IMR-90 (cell line): ENCODE measurements around the gene NOS3. TPM values are rescaled to one million over a fixed set of nuclear protein-coding genes. Genes with fewer than 3 reads are reported as not detected.

ENCODE experiments used
- ATAC-seq: fragments of 200-7000 bp; cut with Tn5 transposase; 2 replicates; pipeline ENCODE4 v1.9.1; 2020; ENCODE audit warnings: low read depth, mild to moderate bottlenecking, moderate library complexity
- BruUV-seq: library from RNA; stranded (reverse); fragments of 400-500 nt; replicated peaks from 2 replicates; lab custom pipeline; 2021; lab: Mats Ljungman, UMichigan
- CTCF ChIA-PET: fragments of 300-600 bp; formaldehyde crosslinking; extraction: SDS; loops from one replicate; lab custom pipeline; 2021; ENCODE audit warnings: antibody characterized with exemption; lab: Yijun Ruan, JAX
- POLR2A ChIA-PET: fragments of 300-600 bp; sonication (Branson Sonifier 250); formaldehyde crosslinking; loops from one replicate; lab custom pipeline; 2022; ENCODE audit warnings: antibody characterized with exemption; ENCODE audit not compliant: unreplicated experiment; lab: Charles Lee
- DNase-seq: peaks from one replicate; pipeline ENCODE4 v3.0.0; 2013
- H2AFZ ChIP-seq: replicated peaks from 2 replicates; pipeline ENCODE3; 2013; ENCODE audit warnings: low read length, mild to moderate bottlenecking; ENCODE audit not compliant: poor library complexity
- H2AK5ac ChIP-seq: 2 replicates; pipeline ENCODE4 v1.6.1; 2013; ENCODE audit warnings: low read depth, low read length, inconsistent platforms
- H2AK9ac ChIP-seq: replicated peaks from 2 replicates; pipeline ENCODE3; 2013; ENCODE audit warnings: mild to moderate bottlenecking, low read depth, low read length, moderate library complexity; ENCODE audit not compliant: poor library complexity
- H2BK120ac ChIP-seq: 2 replicates; pipeline ENCODE4 v1.6.1; 2013; ENCODE audit warnings: low read depth, low read length, inconsistent platforms
- H2BK15ac ChIP-seq: 3 replicates; pipeline ENCODE4 v1.6.1; 2013; ENCODE audit warnings: low read depth, low read length, inconsistent platforms
- H2BK20ac ChIP-seq: 2 replicates; pipeline ENCODE4 v1.6.1; 2013; ENCODE audit warnings: low read depth, mild to moderate bottlenecking, inconsistent platforms, low read length, moderate library complexity
- H2BK5ac ChIP-seq: 2 replicates; pipeline ENCODE4 v1.6.1; 2013; ENCODE audit warnings: mild to moderate bottlenecking, low read depth, low read length, inconsistent platforms; ENCODE audit not compliant: poor library complexity, severe bottlenecking
- H3K14ac ChIP-seq: replicated peaks from 2 replicates; pipeline ENCODE4 v1.6.1; 2013; ENCODE audit warnings: low read depth, low read length, inconsistent platforms
- H3K18ac ChIP-seq: 2 replicates; pipeline ENCODE4 v1.6.1; 2013; ENCODE audit warnings: low read depth, low read length, control low read depth
- H3K23ac ChIP-seq: 2 replicates; pipeline ENCODE4 v1.6.1; 2013; ENCODE audit warnings: low read depth, low read length, inconsistent platforms
- H3K27ac ChIP-seq: 2 replicates; pipeline ENCODE4 v1.5.1; 2013; ENCODE audit warnings: mild to moderate bottlenecking, control low read depth, low read length; ENCODE audit not compliant: insufficient read depth
- H3K27me3 ChIP-seq: 2 replicates; pipeline ENCODE4 v1.6.1; 2013; ENCODE audit warnings: low read length; ENCODE audit not compliant: control insufficient read depth, insufficient read depth
- H3K36me3 ChIP-seq: 2 replicates; pipeline ENCODE4 v1.6.1; 2013; ENCODE audit warnings: low read length, mixed read lengths; ENCODE audit not compliant: control insufficient read depth, insufficient read depth
- H3K4ac ChIP-seq: 2 replicates; pipeline ENCODE4 v1.6.1; 2013; ENCODE audit warnings: low read depth, low read length, inconsistent platforms
- H3K4me1 ChIP-seq: 2 replicates; pipeline ENCODE4 v1.6.1; 2013; ENCODE audit warnings: low read length, mixed read lengths; ENCODE audit not compliant: control insufficient read depth, insufficient read depth
- H3K4me2 ChIP-seq: 2 replicates; pipeline ENCODE4 v1.6.1; 2013; ENCODE audit warnings: low read depth, mild to moderate bottlenecking, control low read depth, low read length, moderate library complexity
- H3K4me3 ChIP-seq: 2 replicates; pipeline ENCODE4 v1.5.1; 2013; ENCODE audit warnings: low read depth, mild to moderate bottlenecking, control low read depth, low read length, moderate library complexity; ENCODE audit not compliant: insufficient read depth
- H3K56ac ChIP-seq: 2 replicates; pipeline ENCODE4 v1.6.1; 2013; ENCODE audit warnings: low read length, inconsistent platforms; ENCODE audit not compliant: insufficient read depth; ENCODE audit errors: extremely low read depth
- H3K79me1 ChIP-seq, 2 experiments: 2 replicates each; pipeline ENCODE4 v1.6.1; 2013; ENCODE audit warnings: low read length in 2 of 2, inconsistent platforms in 1 of 2, low read depth in 1 of 2
- H3K9ac ChIP-seq: 2 replicates; pipeline ENCODE4 v1.6.1; 2013; ENCODE audit warnings: low read depth, low read length, control low read depth
- H3K9me1 ChIP-seq: 2 replicates; pipeline ENCODE4 v1.6.1; 2013; ENCODE audit warnings: low read length, inconsistent platforms; ENCODE audit not compliant: insufficient read depth
- H3K9me3 ChIP-seq: 2 replicates; pipeline ENCODE4 v1.6.1; 2013; ENCODE audit warnings: low read length; ENCODE audit not compliant: control insufficient read depth, insufficient read depth
- H4K20me1 ChIP-seq: 2 replicates; pipeline ENCODE4 v1.6.1; 2013; ENCODE audit warnings: low read length, inconsistent platforms; ENCODE audit not compliant: insufficient read depth
- H4K5ac ChIP-seq: 2 replicates; pipeline ENCODE4 v1.6.1; 2013; ENCODE audit warnings: mild to moderate bottlenecking, low read depth, low read length, control low read depth
- H4K8ac ChIP-seq, 2 experiments: 2 replicates each; pipeline ENCODE4 v1.6.1; 2013; ENCODE audit warnings: low read depth in 2 of 2, low read length in 2 of 2, control low read depth in 1 of 2, inconsistent platforms in 1 of 2
- H4K91ac ChIP-seq: 2 replicates; pipeline ENCODE4 v1.6.1; 2013; ENCODE audit warnings: low read depth, low read length, inconsistent platforms; ENCODE audit not compliant: insufficient read depth
- CHD1 ChIP-seq: IDR thresholded peaks from 2 replicates; pipeline ENCODE4 v1.6.1; 2012; ENCODE audit warnings: low read depth, low read length, improper control_type of control experiment
- FOS ChIP-seq: fragments of 150-350 bp; IDR thresholded peaks from 2 replicates; pipeline ENCODE4 v1.6.1; 2016; ENCODE audit warnings: low read depth, low read length
- MAFK ChIP-seq: IDR thresholded peaks from 2 replicates; pipeline ENCODE4 v1.6.1; 2012; ENCODE audit warnings: low read depth, low read length, improper control_type of control experiment
- MXI1 ChIP-seq: IDR thresholded peaks from 2 replicates; pipeline ENCODE4 v1.6.1; 2012; ENCODE audit warnings: low read depth, mild to moderate bottlenecking, low read length, moderate library complexity, borderline replicate concordance
- NFE2L2 ChIP-seq: fragments of 150-350 bp; IDR thresholded peaks from 2 replicates; pipeline ENCODE4 v1.6.1; 2016; ENCODE audit warnings: low read depth, mild to moderate bottlenecking, low read length
- POLR2A ChIP-seq: IDR thresholded peaks from 2 replicates; pipeline ENCODE4 v1.6.1; 2012; ENCODE audit warnings: mild to moderate bottlenecking, low read depth, low read length
- RAD21 ChIP-seq: IDR thresholded peaks from 2 replicates; pipeline ENCODE4 v1.6.1; 2012; ENCODE audit warnings: low read length, improper control_type of control experiment
- RCOR1 ChIP-seq: IDR thresholded peaks from 2 replicates; pipeline ENCODE4 v1.6.1; 2012; ENCODE audit warnings: mild to moderate bottlenecking, low read length, improper control_type of control experiment; ENCODE audit not compliant: insufficient replicate concordance
- WGBS, 2 experiments: methylation state at CpG; one replicate each; pipeline versions ENCODE4 v1.1.5 to v1.1.7; 2013; ENCODE audit warnings: missing lambda C conversion rate in 2 of 2; ENCODE audit not compliant: insufficient read length in 1 of 2; ENCODE audit errors: extremely low coverage in 2 of 2; 5-methylcytosine and 5-hydroxymethylcytosine counted together
- dilution Hi-C: fragments of 300-500 bp; cut with HindIII; formaldehyde crosslinking; loops from one replicate; pipeline ENCODE4 v1.14.3; 2018; ENCODE audit warnings: low sequenced_read_pairs; ENCODE audit not compliant: unreplicated experiment
- in situ Hi-C: fragments of 300-500 bp; cut with MboI; formaldehyde crosslinking; loops from 3 replicates; pipeline ENCODE4 v1.14.3; 2019; ENCODE audit warnings: low sequenced_read_pairs, inconsistent platforms, mixed read lengths
- intact Hi-C: fragments of 100-400 bp; cut with micrococcal nuclease; formaldehyde crosslinking; loops from 2 replicates; pipeline ENCODE4 v1.10.0; 2022
- polyA plus RNA-seq, 3 experiments: library from polyadenylated mRNA; depleted of rRNA; stranded (reverse); fragments of >200 nt; gene quantifications; 2 replicates each; pipeline ENCODE4 v1.2.3, GENCODE V29; 2012; ENCODE audit warnings: low replicate concordance in 1 of 3
- total RNA-seq: library from RNA; depleted of rRNA; stranded (reverse); fragments of >200 nt; gene quantifications from 2 replicates; pipeline ENCODE4 v1.2.3, GENCODE V29; 2012

The NOS3 gene
- total and polyA plus RNA-seq, 2 of the 4 experiments (the other 2 are of a cell fraction): 0.72 to 2.0 TPM

DNA sequence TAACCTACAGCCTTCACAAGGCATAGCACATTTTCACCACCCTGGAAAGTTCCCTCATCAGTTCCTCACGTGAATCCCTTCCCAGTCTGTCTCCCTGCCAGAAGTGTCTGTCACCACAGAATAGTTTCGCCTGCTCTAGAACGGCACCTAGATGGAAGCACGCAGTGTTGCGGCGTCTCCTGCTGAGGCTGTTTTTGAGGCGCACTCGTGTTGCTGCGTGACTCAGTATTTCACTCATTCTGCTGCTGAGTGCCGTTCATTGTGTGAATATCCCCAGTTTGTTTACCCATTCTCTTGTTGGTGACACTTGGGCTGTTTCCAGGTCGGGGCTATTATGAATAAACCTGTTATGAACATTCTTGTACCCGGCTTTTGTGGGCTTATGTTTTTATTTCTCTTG is 12.8 kb downstream of the NOS3 start:
- ATAC-seq: no peak
- CTCF ChIA-PET: no interaction called here
- H3K4ac ChIP-seq: no peak overlapping the region
- H3K36me3 ChIP-seq: no peaks in the 10 kb centered on the region
- H3K4me3 ChIP-seq: no peak overlapping the region
- no peak overlapping the region for H3K56ac ChIP-seq
- H4K5ac ChIP-seq: no peak overlapping the region
- no peaks in the 10 kb centered on the region for H4K20me1 ChIP-seq
- no peak overlapping the region for H2BK15ac ChIP-seq
- no peak overlapping the region for H4K91ac ChIP-seq
- 85% methylated on average over 9 of the region's 12 CpGs; no CpG with 5 or more reads in 1 of the 2 experiments for WGBS, 2 experiments
- H2AK9ac ChIP-seq: no peak overlapping the region
- dilution Hi-C loops: no loop called here
- no peak overlapping the region for H2AFZ ChIP-seq
- in situ Hi-C loops: no loop called here
- intact Hi-C loops: no loop called here
- H2AK5ac ChIP-seq: no peak overlapping the region
- POLR2A ChIA-PET: no interaction called here
- peaks cover 22% of the 10 kb centered on the region for H3K27me3 ChIP-seq
- no peak overlapping the region for H2BK20ac ChIP-seq
- no peaks in the 10 kb centered on the region for H3K79me1 ChIP-seq
- no peak overlapping the region for H2BK120ac ChIP-seq
- no peak overlapping the region for H3K9ac ChIP-seq
- DNase-seq: no peak
- TF ChIP-seq MXI1 (no peak), FOS (no peak), MAFK (no peak), NFE2L2 (no peak), RAD21 (no peak), POLR2A (no peak), CHD1 (no peak), RCOR1 (no peak)
- no peak overlapping the region for H4K8ac ChIP-seq
- no peaks in the 10 kb centered on the region for H3K9me3 ChIP-seq
- H3K4me2 ChIP-seq: no peak overlapping the region
- H2BK5ac ChIP-seq: no peak overlapping the region
- H3K14ac ChIP-seq: no peak overlapping the region
- H3K18ac ChIP-seq: no peak overlapping the region
- H3K9me1 ChIP-seq: no peaks in the 10 kb centered on the region
- H3K27ac ChIP-seq: no peak overlapping the region
- no TSS peak for BruUV-seq
- H3K4me1 ChIP-seq: no peaks in the 10 kb centered on the region
- no peak overlapping the region for H3K23ac ChIP-seq
